ENCODE results near the gene PTGDS.
A peak's percentile ranks its signal among the peaks of the same experiment; 100 is the strongest.

Gene PTGDS

DNA sequence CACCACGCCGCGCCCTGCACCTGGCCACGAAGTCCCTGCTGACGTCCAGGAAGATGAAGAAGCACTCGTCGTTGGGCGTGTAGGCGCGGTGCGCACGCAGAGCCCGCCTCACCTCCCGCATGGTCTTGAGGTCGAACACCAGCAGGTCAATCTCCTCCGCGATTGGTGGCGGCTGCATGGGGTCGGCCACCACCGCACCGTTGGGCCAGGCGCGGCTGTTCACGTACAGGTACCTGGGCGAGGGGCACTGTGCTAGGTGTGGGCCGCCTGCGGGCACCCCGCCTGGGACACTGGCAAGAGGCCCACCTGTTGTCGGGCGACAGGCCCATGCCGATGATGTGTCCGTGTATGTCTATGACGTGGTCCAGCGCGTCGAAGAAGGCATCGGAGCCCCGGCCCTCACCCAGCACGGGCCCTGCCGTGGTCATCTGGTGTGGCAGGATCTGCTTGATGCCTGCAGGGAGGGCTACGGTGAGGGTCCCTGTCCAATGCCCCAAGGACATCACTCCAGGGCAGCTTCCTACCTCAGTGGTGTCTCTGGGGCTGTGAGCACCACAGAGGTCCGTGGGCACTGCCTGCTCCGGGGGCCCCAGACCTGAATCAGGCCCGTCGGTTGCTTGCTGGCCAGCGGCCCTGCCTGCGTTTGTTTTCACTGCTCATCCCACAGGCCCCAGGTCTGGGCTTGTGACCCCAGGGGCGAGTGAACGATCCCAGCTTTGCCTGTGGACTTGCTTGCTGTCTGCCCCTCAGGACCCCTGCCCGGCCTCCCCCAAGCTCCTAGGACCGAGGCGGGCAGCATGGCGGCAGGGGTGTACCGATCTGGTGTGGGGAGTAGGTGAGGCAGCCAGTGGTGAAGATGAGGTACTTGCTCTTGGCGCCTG lies 35.8 kb upstream of the PTGDS start:
- Histone ChIP-seq H3K27me3 (ENCODE audit: low read depth, low read length) (no peaks in the 10 kb centered on the region), H3K4me1 (ENCODE audit: control insufficient read depth in 1 of 2, insufficient read depth in 2 of 2, low read length in 2 of 2) (peaks cover 0 to 15% of the 10 kb centered on the region in 2 donors), H3K27ac (ENCODE audit: low read length) (no peak overlapping the region), H3K9me3 (ENCODE audit: control insufficient read depth in 1 of 2, low read length in 2 of 2) (no peaks in the 10 kb centered on the region), H3K4me3 (ENCODE audit: low read depth in 1 of 2, low read length in 2 of 2) (no peak overlapping the region), H3K36me3 (ENCODE audit: control insufficient read depth in 1 of 2, insufficient read depth in 2 of 2, low read length in 2 of 2) (peaks cover 13 to 48% of the 10 kb centered on the region in 2 donors)

- no peaks in the 10 kb centered on the region for H3K9me3 ChIP-seq (ENCODE audit: control insufficient read depth in 1 of 2, low read length in 2 of 2)
- H3K4me1 ChIP-seq (ENCODE audit: control insufficient read depth in 1 of 2, insufficient read depth in 2 of 2, low read length in 2 of 2) = peaks cover 0 to 15% of the 10 kb centered on the region in 2 donors
- H3K4me3 ChIP-seq (ENCODE audit: low read depth in 1 of 2, low read length in 2 of 2) = no peak overlapping the region
- H3K27me3 ChIP-seq (ENCODE audit: low read depth, low read length) = no peaks in the 10 kb centered on the region
- peaks cover 13 to 47% of the 10 kb centered on the region in 2 donors for H3K36me3 ChIP-seq (ENCODE audit: control insufficient read depth in 1 of 2, insufficient read depth in 2 of 2, low read length in 2 of 2)
- H3K27ac ChIP-seq (ENCODE audit: low read length) = no peak overlapping the region
These were observed 35.0 kb upstream of the PTGDS start for GRCh38 chr9:136942112-136942880.

DNA sequence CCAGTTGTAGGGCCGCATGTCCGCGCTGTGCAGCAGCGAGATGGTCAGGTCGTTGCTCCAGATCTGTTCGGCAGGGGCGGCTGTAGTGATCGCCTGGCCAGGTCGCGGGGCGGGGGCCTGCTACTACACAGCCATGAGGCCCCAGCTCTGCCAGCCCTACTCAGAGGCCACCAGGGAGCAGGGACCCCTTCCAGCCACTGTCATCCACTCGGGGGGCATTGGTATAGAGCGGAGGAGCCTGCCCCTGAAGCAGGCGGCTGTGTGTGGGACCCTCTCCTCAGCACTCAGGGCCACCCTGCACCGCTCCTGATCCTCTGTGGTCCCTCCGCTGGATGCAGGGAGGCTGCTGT lies 34.4 kb upstream of the PTGDS start:
- Histone ChIP-seq H3K4me1 (ENCODE audit: control insufficient read depth in 1 of 2, insufficient read depth in 2 of 2, low read length in 2 of 2) (peaks cover 0 to 15% of the 10 kb centered on the region in 2 donors), H3K4me3 (ENCODE audit: low read depth in 1 of 2, low read length in 2 of 2) (peak overlapping the region in 1 of 2 donors; percentile 95), H3K36me3 (ENCODE audit: control insufficient read depth in 1 of 2, insufficient read depth in 2 of 2, low read length in 2 of 2) (peaks cover 13 to 42% of the 10 kb centered on the region in 2 donors), H3K27me3 (ENCODE audit: low read depth, low read length) (no peaks in the 10 kb centered on the region), H3K9me3 (ENCODE audit: control insufficient read depth in 1 of 2, low read length in 2 of 2) (no peaks in the 10 kb centered on the region), H3K27ac (ENCODE audit: low read length) (no peak overlapping the region)

GRCh38 chr9:136943291-136944211 lies 33.8 kb upstream of the PTGDS start:
- Histone ChIP-seq H3K4me1 (ENCODE audit: control insufficient read depth in 1 of 2, insufficient read depth in 2 of 2, low read length in 2 of 2) (peaks cover 0 to 15% of the 10 kb centered on the region in 2 donors), H3K27me3 (ENCODE audit: low read depth, low read length) (no peaks in the 10 kb centered on the region), H3K9me3 (ENCODE audit: control insufficient read depth in 1 of 2, low read length in 2 of 2) (no peaks in the 10 kb centered on the region), H3K36me3 (ENCODE audit: control insufficient read depth in 1 of 2, insufficient read depth in 2 of 2, low read length in 2 of 2) (peaks cover 13 to 42% of the 10 kb centered on the region in 2 donors), H3K4me3 (ENCODE audit: low read depth in 1 of 2, low read length in 2 of 2) (peak overlapping the region; percentile 56 to 95), H3K27ac (ENCODE audit: low read length) (peak overlapping the region; percentile 23)

DNA sequence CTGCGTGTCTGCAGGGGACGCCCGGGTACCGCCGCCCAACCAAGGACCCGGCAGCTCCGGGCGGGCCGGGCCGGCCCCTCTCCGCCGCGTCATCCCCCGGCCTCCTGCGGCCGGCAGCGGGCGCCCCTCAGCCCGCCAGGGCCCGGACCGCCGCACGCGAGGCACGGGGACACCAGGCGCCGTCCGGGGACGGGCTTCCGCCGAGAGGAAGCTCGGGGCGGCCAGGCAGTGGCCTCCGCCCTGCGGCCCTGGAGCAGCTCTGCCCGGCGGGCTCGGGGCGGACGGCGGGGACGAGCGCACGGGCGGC lies 33.1 kb upstream of the PTGDS start:
- peaks cover 0 to 16% of the 10 kb centered on the region in 2 donors for H3K4me1 ChIP-seq (ENCODE audit: control insufficient read depth in 1 of 2, insufficient read depth in 2 of 2, low read length in 2 of 2)
- H3K9me3 ChIP-seq (ENCODE audit: control insufficient read depth in 1 of 2, low read length in 2 of 2) = no peaks in the 10 kb centered on the region
- H3K36me3 ChIP-seq (ENCODE audit: control insufficient read depth in 1 of 2, insufficient read depth in 2 of 2, low read length in 2 of 2) = peaks cover 13 to 39% of the 10 kb centered on the region in 2 donors
- no peaks in the 10 kb centered on the region for H3K27me3 ChIP-seq (ENCODE audit: low read depth, low read length)
- H3K4me3 ChIP-seq (ENCODE audit: low read depth in 1 of 2, low read length in 2 of 2) = peak overlapping the region; percentile 56 to 95
- peak overlapping the region; percentile 23 for H3K27ac ChIP-seq (ENCODE audit: low read length)

GRCh38 chr9:136944519-136945332 lies 32.6 kb upstream of the PTGDS start, which contains the start of the genes C8G and FBXW5:
C8G (plus strand) TSS chr9:136945243; CDS start chr9:136945321, 78 bp downstream.
FBXW5 (minus strand) TSS chr9:136944738; CDS start chr9:136944083, 655 bp downstream.
- Histone ChIP-seq H3K4me1 (ENCODE audit: control insufficient read depth in 1 of 2, insufficient read depth in 2 of 2, low read length in 2 of 2) (peaks cover 0 to 20% of the 10 kb centered on the region in 2 donors), H3K4me3 (ENCODE audit: low read depth in 1 of 2, low read length in 2 of 2) (peak within 1 kb of the TSS; percentile 56 to 95), H3K9me3 (ENCODE audit: control insufficient read depth in 1 of 2, low read length in 2 of 2) (no peaks in the 10 kb centered on the region), H3K36me3 (ENCODE audit: control insufficient read depth in 1 of 2, insufficient read depth in 2 of 2, low read length in 2 of 2) (peaks cover 12 to 34% of the 10 kb centered on the region in 2 donors), H3K27ac (ENCODE audit: low read length) (peak within 1 kb of the TSS; percentile 23), H3K27me3 (ENCODE audit: low read depth, low read length) (no peaks in the 10 kb centered on the region)

GRCh38 chr9:136945333-136946227 lies 31.7 kb upstream of the PTGDS start:
- no peak overlapping the region for H3K4me3 ChIP-seq (ENCODE audit: low read depth in 1 of 2, low read length in 2 of 2)

GRCh38 chr9:136946228-136947027 lies 30.9 kb upstream of the PTGDS start:
- peaks cover 0 to 28% of the 10 kb centered on the region in 2 donors for H3K4me1 ChIP-seq (ENCODE audit: control insufficient read depth in 1 of 2, insufficient read depth in 2 of 2, low read length in 2 of 2)
- H3K27me3 ChIP-seq (ENCODE audit: low read depth, low read length) = no peaks in the 10 kb centered on the region
- H3K9me3 ChIP-seq (ENCODE audit: control insufficient read depth in 1 of 2, low read length in 2 of 2) = no peaks in the 10 kb centered on the region
- H3K27ac ChIP-seq (ENCODE audit: low read length) = no peak overlapping the region
- H3K36me3 ChIP-seq (ENCODE audit: control insufficient read depth in 1 of 2, insufficient read depth in 2 of 2, low read length in 2 of 2) = peaks cover 5 to 17% of the 10 kb centered on the region in 2 donors
- no peak overlapping the region for H3K4me3 ChIP-seq (ENCODE audit: low read depth in 1 of 2, low read length in 2 of 2)

More at GRCh38 chr9:136945333-136946227, 31.7 kb upstream of the PTGDS start:
- no peaks in the 10 kb centered on the region for H3K27me3 ChIP-seq (ENCODE audit: low read depth, low read length)
- peaks cover 0 to 26% of the 10 kb centered on the region in 2 donors for H3K4me1 ChIP-seq (ENCODE audit: control insufficient read depth in 1 of 2, insufficient read depth in 2 of 2, low read length in 2 of 2)
- H3K36me3 ChIP-seq (ENCODE audit: control insufficient read depth in 1 of 2, insufficient read depth in 2 of 2, low read length in 2 of 2) = peaks cover 7 to 25% of the 10 kb centered on the region in 2 donors
- H3K9me3 ChIP-seq (ENCODE audit: control insufficient read depth in 1 of 2, low read length in 2 of 2) = no peaks in the 10 kb centered on the region
- no peak overlapping the region for H3K27ac ChIP-seq (ENCODE audit: low read length)
